Measurements from ENCODE around the gene NPDC1.

The NPDC1 gene

GRCh38 chr9:137013571-137013940 lies 32.4 kb downstream of the NPDC1 start:
- Mint-ChIP-seq H3K27ac (no peak overlapping the region), H3K36me3 (ENCODE audit: low read depth) (peaks cover 14% of the 10 kb centered on the region), H3K4me3 (no peak overlapping the region), H3K27me3 (ENCODE audit: low read depth, poor library complexity) (no peaks in the 10 kb centered on the region), H3K9me3 (no peaks in the 10 kb centered on the region), H3K4me1 (no peaks in the 10 kb centered on the region)
- TF ChIP-seq CTCF (IDR thresholded peaks at IDR 0.05), result no peak
- no peak for DNase-seq

DNA sequence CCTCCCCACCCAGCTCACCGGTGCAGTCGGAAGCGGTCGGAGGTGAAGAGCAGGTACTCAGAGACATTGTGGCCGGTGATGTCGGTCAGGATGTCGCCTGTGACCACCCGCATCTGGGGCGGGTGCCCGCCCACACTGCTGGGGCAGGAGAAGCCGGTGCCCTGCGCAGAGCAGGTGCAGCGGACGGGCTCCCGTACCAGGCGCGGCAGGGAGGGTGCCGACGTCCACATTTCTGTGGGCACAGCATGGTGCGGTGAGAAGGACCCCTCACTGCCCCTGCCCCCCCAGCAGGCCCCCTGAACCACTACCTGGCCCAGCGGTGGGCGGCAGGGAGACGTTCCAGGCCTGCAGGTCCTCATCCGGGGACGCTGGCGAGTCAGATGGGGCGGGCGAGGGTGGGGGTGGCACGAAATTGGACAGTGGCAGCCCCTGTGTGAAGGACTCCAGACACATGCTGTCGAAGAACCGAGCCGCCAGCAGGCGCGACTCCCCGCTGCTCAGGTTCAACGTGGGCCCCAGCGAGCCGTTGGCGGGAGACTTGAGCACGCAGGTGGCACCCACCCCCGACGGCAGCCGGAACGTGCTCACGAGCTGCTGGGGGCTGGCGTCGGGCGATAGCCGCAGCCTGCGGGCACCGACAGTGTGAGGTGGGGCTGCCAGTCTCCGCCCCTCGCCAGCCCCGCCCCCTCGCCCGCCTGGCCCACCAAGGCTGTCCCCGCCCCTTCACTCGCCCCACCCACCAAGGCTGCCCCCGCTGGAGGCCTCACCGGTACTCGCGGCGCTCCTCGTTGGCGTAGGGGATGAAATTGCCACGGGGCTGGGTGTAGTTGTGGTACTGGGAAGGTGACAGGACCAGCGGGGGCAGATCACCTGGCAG lies 33.0 kb downstream of the NPDC1 start:
- peaks cover 14% of the 10 kb centered on the region for H3K36me3 Mint-ChIP-seq (ENCODE audit: low read depth)
- DNase-seq, result no peak
- H3K4me1 Mint-ChIP-seq, result peaks cover 3% of the 10 kb centered on the region
- no peaks in the 10 kb centered on the region for H3K27me3 Mint-ChIP-seq (ENCODE audit: low read depth, poor library complexity)
- no peaks in the 10 kb centered on the region for H3K9me3 Mint-ChIP-seq
- no peak for TF ChIP-seq CTCF (IDR thresholded peaks at IDR 0.05)
- H3K27ac Mint-ChIP-seq, result no peak overlapping the region
- H3K4me3 Mint-ChIP-seq, result no peak overlapping the region

- H3K4me3 Mint-ChIP-seq, result no peak overlapping the region
- no peaks in the 10 kb centered on the region for H3K9me3 Mint-ChIP-seq
- H3K27ac Mint-ChIP-seq, result no peak overlapping the region
- H3K36me3 Mint-ChIP-seq (ENCODE audit: low read depth), result peaks cover 13% of the 10 kb centered on the region
- peaks cover 7% of the 10 kb centered on the region for H3K4me1 Mint-ChIP-seq
- H3K27me3 Mint-ChIP-seq (ENCODE audit: low read depth, poor library complexity), result no peaks in the 10 kb centered on the region
- TF ChIP-seq CTCF (IDR thresholded peaks at IDR 0.05), result no peak
- DNase-seq, result no peak
Observed at GRCh38 chr9:137011907-137012675, 33.9 kb downstream of the NPDC1 start.

DNA sequence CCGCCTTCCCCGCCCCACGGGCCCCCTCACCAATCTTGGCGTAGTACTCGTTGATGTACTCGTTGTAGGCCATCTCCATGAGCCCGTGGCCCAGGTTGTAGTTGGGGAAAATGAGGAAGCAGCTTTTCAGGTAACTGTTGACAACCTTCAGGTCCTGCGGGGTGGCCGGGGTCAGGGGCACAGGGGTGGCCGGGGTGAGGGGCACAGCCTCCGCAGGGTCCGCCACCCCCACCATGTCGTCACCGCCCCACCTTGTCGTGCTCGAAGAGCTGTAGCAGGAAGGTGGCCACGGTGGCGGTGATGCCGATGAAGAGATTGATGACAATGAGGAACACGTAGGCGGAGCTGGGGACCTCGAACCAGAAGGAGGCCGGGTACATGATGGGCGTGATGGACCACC lies 34.8 kb downstream of the NPDC1 start:
- Mint-ChIP-seq H3K9me3 (peaks cover 6% of the 10 kb centered on the region), H3K27ac (no peak overlapping the region), H3K27me3 (ENCODE audit: low read depth, poor library complexity) (no peaks in the 10 kb centered on the region), H3K4me3 (no peak overlapping the region), H3K4me1 (peaks cover 7% of the 10 kb centered on the region), H3K36me3 (ENCODE audit: low read depth) (peaks cover 8% of the 10 kb centered on the region)
- TF ChIP-seq CTCF (IDR thresholded peaks at IDR 0.05), result no peak
- no peak for DNase-seq

- Mint-ChIP-seq H3K4me1 (peaks cover 7% of the 10 kb centered on the region), H3K4me3 (no peak overlapping the region), H3K36me3 (ENCODE audit: low read depth) (peaks cover 8% of the 10 kb centered on the region), H3K27me3 (ENCODE audit: low read depth, poor library complexity) (no peaks in the 10 kb centered on the region), H3K9me3 (peaks cover 15% of the 10 kb centered on the region), H3K27ac (no peak overlapping the region)
- TF ChIP-seq CTCF (IDR thresholded peaks at IDR 0.05), result no peak
- DNase-seq, result no peak
Observed at GRCh38 chr9:137009938-137010732, 35.8 kb downstream of the NPDC1 start.

Data from nephron progenitor cell (in vitro differentiated cells).